GM10266 (cell line): ENCODE results near the gene TRMT44.

Source experiments
- DNase-seq: peaks from one replicate; pipeline ENCODE4 v3.0.0; 2012; ENCODE audit errors: extremely low spot score
- TF ChIP-seq, protein P1 (sequence below): IDR thresholded peaks from 2 replicates; pipeline ENCODE4 v1.5.1; 2012; ENCODE audit warnings: mild to moderate bottlenecking, low read depth; ENCODE audit not compliant: control insufficient read depth, insufficient read depth; ENCODE audit errors: missing control alignments

TRMT44 gene

DNA sequence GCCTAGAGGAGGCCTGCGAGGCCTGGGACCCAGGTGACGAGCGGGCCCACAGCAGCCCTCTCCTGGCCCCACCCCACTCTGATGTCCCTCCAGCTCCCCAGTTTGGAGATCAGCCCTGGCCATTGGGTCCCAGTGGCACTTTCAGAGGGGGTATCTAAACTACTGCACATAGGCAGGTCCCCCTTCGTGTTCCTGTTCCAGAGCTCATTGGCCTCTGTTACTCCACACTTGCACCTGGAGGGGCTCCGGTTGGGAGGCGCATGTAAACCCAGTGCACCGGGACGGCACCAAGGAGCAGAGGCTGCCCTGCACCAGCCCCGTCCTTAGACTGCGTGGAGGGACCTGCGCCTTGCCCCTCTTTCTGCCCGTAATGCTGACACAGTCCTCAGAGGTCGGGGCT is 34.3 kb downstream of the TRMT44 start:
- DNase-seq = no peak
- TF ChIP-seq, protein P1, sequence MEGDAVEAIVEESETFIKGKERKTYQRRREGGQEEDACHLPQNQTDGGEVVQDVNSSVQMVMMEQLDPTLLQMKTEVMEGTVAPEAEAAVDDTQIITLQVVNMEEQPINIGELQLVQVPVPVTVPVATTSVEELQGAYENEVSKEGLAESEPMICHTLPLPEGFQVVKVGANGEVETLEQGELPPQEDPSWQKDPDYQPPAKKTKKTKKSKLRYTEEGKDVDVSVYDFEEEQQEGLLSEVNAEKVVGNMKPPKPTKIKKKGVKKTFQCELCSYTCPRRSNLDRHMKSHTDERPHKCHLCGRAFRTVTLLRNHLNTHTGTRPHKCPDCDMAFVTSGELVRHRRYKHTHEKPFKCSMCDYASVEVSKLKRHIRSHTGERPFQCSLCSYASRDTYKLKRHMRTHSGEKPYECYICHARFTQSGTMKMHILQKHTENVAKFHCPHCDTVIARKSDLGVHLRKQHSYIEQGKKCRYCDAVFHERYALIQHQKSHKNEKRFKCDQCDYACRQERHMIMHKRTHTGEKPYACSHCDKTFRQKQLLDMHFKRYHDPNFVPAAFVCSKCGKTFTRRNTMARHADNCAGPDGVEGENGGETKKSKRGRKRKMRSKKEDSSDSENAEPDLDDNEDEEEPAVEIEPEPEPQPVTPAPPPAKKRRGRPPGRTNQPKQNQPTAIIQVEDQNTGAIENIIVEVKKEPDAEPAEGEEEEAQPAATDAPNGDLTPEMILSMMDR = no peak

DNA sequence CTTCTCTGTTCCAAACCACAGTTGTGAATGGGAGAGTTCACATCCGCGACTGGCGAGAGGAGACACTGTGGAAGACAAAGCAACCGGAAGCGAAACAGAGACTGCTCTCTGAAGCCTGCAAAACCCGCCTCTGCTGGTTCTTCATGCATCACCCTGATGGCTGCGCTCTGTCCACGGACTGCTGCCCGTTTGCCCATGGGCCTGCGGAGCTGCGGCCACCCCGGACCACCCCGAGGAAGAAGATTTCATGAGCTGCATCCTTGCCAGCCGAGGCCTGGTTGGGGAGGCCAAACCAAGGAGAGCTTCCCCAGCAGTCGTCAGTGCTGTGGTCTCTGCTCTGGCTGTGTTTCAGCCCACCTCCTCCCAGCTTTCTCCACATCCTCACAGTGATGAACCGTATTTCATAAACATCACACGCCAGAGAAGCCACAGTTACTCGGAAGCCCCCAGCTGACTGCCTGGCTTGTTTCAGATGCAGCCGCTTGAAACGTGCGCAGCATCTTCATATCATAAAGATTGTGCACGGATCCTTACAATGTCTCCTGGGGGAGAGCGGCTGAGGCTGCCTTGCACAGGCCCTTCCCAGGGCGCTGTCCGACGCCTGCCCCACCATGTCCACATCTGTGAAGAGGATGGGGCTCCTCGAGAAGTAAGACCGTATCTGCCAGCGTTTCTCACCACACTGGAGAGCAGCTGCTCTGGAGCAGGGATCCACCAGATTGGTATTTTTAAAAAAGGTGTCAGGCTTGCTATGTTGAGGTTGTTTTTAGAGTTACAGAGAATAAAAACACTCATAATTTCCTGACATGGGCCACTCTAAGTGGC is 35.4 kb downstream of the TRMT44 start:
- no peak for DNase-seq
- TF ChIP-seq, protein P1 = no peak

DNA sequence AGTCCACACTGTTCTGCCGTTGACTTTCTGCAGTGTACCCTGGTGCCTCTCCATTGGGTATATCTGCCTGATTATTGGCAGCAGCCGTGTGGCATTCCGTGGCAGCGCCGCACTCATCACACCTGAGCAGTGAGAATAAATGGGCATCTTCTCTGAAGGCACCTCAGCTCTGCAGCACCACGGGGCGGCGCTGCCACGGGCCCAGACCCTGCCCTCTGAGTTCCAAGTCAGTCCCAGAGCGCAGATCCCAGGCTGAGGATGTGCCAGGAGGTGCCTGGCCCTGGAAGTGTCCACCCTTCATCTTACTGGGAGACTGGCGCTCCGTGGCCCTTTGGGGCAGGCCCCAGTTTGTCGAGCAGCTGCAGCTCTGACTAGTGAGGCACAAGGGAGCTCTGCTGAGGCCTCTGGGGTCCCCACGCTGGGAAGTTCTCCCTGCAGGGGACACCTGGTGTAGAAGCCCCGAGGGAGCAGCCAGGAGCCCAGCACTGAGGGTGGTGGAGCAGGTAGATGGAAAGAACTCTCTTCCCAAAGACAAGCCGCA is 36.6 kb downstream of the TRMT44 start:
- TF ChIP-seq, protein P1 = no peak
- DNase-seq = no peak

DNA sequence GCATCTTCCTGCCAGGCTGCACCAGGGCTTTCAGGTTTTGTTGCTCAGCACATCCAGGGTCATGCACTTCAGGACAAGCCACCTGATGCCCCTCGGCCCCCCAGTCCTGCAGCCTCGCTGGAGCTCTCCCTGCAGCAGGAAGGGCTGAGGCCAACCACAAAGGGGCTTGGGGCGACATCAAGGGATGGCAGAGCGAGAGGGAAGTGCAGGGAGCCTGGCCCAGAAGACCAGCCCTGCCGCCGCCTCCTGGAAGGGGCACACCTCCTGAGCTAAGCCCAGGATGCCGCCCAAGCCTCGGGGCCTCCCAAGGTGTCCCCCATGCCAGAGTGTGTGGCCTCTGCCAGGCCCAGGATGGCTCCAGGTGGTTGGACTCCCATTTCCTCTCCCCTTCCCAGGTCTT is 37.1 kb downstream of the TRMT44 start:
- TF ChIP-seq, protein P1 = no peak
- no peak for DNase-seq

DNA sequence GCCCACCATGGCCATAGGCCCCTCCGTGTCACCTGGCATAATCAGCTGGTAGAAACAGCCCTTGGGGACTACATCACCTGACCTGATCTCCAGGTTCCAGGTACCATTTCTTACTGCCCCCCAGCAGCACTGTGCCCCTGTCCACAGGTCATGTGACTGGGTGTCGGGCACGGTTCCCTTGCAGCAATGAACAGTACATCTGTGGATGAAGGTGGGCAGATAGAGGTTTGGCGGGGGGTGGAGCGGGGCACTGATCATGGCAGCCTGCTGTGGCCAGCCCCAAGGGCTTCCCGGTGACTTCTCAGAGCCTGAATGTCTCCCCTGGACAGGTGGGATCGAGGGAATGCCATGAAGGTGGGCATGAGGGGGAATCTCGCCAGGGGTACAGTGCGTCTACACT is 37.8 kb downstream of the TRMT44 start:
- TF ChIP-seq, protein P1 = no peak
- no peak for DNase-seq

DNA sequence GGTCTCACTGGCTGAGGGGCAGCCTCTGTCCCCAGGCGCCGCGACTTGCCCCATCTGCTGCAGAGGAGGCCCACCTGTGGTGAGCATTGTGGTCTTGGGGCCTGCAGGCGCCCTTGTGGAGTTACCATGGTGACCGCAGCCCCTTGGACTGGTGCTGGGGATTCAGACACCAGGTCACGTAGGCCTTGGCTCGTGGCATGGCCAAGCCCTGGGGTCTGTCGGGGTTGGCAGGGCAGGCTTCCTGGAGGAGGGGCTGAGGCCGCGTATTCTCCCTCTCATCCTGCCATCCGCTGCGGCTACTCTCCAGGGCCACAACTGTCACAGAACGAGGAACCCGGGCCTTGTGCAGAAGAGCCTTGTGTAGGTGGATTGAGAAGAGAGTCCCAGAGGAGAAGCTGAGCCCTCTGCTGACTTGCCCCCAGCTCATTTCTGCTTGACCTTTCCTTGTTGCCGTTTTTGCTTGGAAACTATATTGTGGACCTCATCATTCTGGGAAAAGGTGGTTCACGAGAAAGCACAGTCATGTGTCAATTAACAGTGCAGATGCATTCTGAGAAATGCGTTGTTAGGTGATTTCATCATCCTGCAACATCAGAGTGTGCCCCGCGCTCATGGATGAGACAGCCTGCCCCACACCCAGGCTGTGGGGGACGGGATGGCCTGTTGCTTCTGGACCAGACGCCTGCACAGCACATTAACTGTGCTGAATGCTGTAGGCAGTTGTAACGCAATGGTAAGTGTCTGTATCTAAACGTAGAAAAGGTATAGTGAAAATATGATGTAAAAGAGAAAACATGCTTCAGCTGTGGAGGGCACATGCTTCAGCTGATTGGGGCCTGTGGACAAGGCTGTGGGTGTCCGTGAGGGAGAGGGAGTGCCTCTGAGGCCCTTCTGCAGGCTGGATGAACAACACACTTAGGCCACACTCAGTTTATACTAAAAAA is 38.5 kb downstream of the TRMT44 start:
- TF ChIP-seq, protein P1 = no peak
- no peak for DNase-seq
